ENCODE measurements around the gene SLC5A1. TPM values are rescaled to one million over a fixed set of nuclear protein-coding genes. Genes with fewer than 3 reads are reported as not detected.

Gene SLC5A1
- total RNA-seq, 4 donors from 2014 or later = 0.16 to 1.2 TPM; not detected in 2

GRCh38 chr22:32048069-32048468, 5.0 kb downstream of the SLC5A1 start:
- TF ChIP-seq EP300 (IDR thresholded peaks at IDR 0.05) (no peak), POLR2AphosphoS5 (IDR thresholded peaks at IDR 0.05) (no peak), CTCF (IDR thresholded peaks at IDR 0.05) (no peak), POLR2A (IDR thresholded peaks at IDR 0.05) (no peak)
- Histone ChIP-seq H3K4me3 (no peak overlapping the region), H3K27ac (no peak overlapping the region), H3K9me3 (no peaks in the 10 kb centered on the region), H3K4me1 (no peaks in the 10 kb centered on the region), H3K27me3 (peaks cover 13% of the 10 kb centered on the region), H3K36me3 (no peaks in the 10 kb centered on the region)
- ATAC-seq = no peak
- 48 to 65% methylated on average over 2 of the region's 2 CpGs for WGBS, 2 donors (ENCODE audit: low coverage in 1 of 2)

GRCh38 chr22:32050678-32051515, 7.8 kb downstream of the SLC5A1 start:
- Histone ChIP-seq H3K4me1 (no peaks in the 10 kb centered on the region), H3K9me3 (no peaks in the 10 kb centered on the region), H3K36me3 (no peaks in the 10 kb centered on the region), H3K27ac (no peak overlapping the region), H3K4me3 (no peak overlapping the region), H3K27me3 (peaks cover 9% of the 10 kb centered on the region)
- peak; percentile 63 for ATAC-seq
- TF ChIP-seq EP300 (IDR thresholded peaks at IDR 0.05) (no peak), CTCF (IDR thresholded peaks at IDR 0.05) (no peak), POLR2A (IDR thresholded peaks at IDR 0.05) (no peak), POLR2AphosphoS5 (IDR thresholded peaks at IDR 0.05) (no peak)
- 36 to 51% methylated on average over 3 to 4 of the region's 5 CpGs for WGBS, 2 donors (ENCODE audit: low coverage in 1 of 2)

GRCh38 chr22:32052244-32052643, 9.2 kb downstream of the SLC5A1 start:
- Histone ChIP-seq H3K27ac (no peak overlapping the region), H3K36me3 (no peaks in the 10 kb centered on the region), H3K27me3 (peaks cover 9% of the 10 kb centered on the region), H3K9me3 (no peaks in the 10 kb centered on the region), H3K4me3 (no peak overlapping the region), H3K4me1 (no peaks in the 10 kb centered on the region)
- no peak for TF ChIP-seq POLR2AphosphoS5 (IDR thresholded peaks at IDR 0.05)
- TF ChIP-seq EP300 (IDR thresholded peaks at IDR 0.05) = no peak
- no peak for TF ChIP-seq CTCF (IDR thresholded peaks at IDR 0.05)
- no peak for TF ChIP-seq POLR2A (IDR thresholded peaks at IDR 0.05)
- ATAC-seq = no peak
- 78 to 88% methylated on average over 1 to 2 of the region's 2 CpGs for WGBS, 2 donors (ENCODE audit: low coverage in 1 of 2)

GRCh38 chr22:32052936-32053791, 10.1 kb downstream of the SLC5A1 start:
- H3K27ac ChIP-seq = no peak overlapping the region
- no peak for ATAC-seq
- TF ChIP-seq POLR2A (IDR thresholded peaks at IDR 0.05) (no peak), EP300 (IDR thresholded peaks at IDR 0.05) (no peak), POLR2AphosphoS5 (IDR thresholded peaks at IDR 0.05) (no peak), CTCF (IDR thresholded peaks at IDR 0.05) (no peak)
- peaks cover 9% of the 10 kb centered on the region for H3K27me3 ChIP-seq
- no peak overlapping the region for H3K4me3 ChIP-seq
- H3K4me1 ChIP-seq = no peaks in the 10 kb centered on the region
- WGBS, 2 donors (ENCODE audit: low coverage in 1 of 2) = 64 to 66% methylated on average over 5 of the region's 5 CpGs
- H3K36me3 ChIP-seq = no peaks in the 10 kb centered on the region
- no peaks in the 10 kb centered on the region for H3K9me3 ChIP-seq

Data from gastroesophageal sphincter (tissue), 4 donors.